HepG2 (cell line): ENCODE results near the gene ZDHHC11. TPM values are rescaled to one million over a fixed set of nuclear protein-coding genes. Genes with fewer than 3 reads are reported as not detected.
A peak's percentile ranks its signal among the peaks of the same experiment; 100 is the strongest.
"Not testable (repeated sequence)": the region's sequence is repeated elsewhere in the genome, so short reads cannot be mapped to it uniquely, and the experiment has no call there.

Experiments used
- ATAC-seq: fragments of 200-7000 bp; cut with Tn5 transposase; 3 replicates; pipeline ENCODE4 v1.9.1; 2020; ENCODE audit warnings: mild to moderate bottlenecking, moderate library complexity
- BruUV-seq: library from RNA; stranded (reverse); fragments of 400-500 nt; replicated peaks from 2 replicates; lab custom pipeline; 2021; lab: Mats Ljungman, UMichigan
- CTCF ChIA-PET: fragments of 300-600 bp; formaldehyde crosslinking; extraction: SDS; loops from one replicate; lab custom pipeline; 2021; ENCODE audit warnings: low total read pairs, inconsistent platforms, low intra/inter-chr PET ratio; lab: Yijun Ruan, JAX
- POLR2A ChIA-PET: fragments of 350-600 bp; sonication (Branson Sonifier 250); formaldehyde crosslinking; loops from one replicate; lab custom pipeline; 2020; ENCODE audit warnings: antibody characterized with exemption, inconsistent platforms; lab: Yijun Ruan, JAX
- DNase-seq: peaks from one replicate; pipeline ENCODE4 v3.0.0-alpha.2; 2015; ENCODE audit warnings: low spot score
- FAIRE-seq: peaks from 3 replicates; lab custom pipeline; 2011; peaks lifted over from hg19 to GRCh38; lab: Jason Lieb, UNC
- H2AFZ ChIP-seq: one replicate; pipeline ENCODE4 v1.6.1; 2011; ENCODE audit warnings: low read length, inconsistent platforms
- H3K27ac ChIP-seq: fragments of 300-600 bp; 3 replicates; pipeline ENCODE4 v1.8.0; 2011; ENCODE audit warnings: mixed run types, mild to moderate bottlenecking, mixed read lengths, low read length, inconsistent platforms; ENCODE audit not compliant: insufficient read depth; ENCODE audit errors: extremely low read length
- H3K27me3 ChIP-seq, 2 experiments: fragments of 200-600 bp in 1 of 2; 2 replicates in 1 of 2; 3 replicates in 1 of 2; pipeline versions ENCODE4 v1.6.0 to v1.8.0; 2011; ENCODE audit warnings: low read length in 2 of 2, mild to moderate bottlenecking in 2 of 2, moderate library complexity in 2 of 2, inconsistent platforms in 1 of 2; ENCODE audit not compliant: insufficient read depth in 2 of 2, control insufficient read depth in 1 of 2
- H3K36me3 ChIP-seq, 2 experiments: fragments of 200-600 bp in 1 of 2; replicated peaks in 1 of 2; 2 replicates in 1 of 2; 3 replicates in 1 of 2; pipeline versions ENCODE4 v1.5.1 to v1.8.0; 2011; ENCODE audit warnings: low read length in 2 of 2, inconsistent platforms in 1 of 2; ENCODE audit not compliant: insufficient read depth in 2 of 2, control insufficient read depth in 1 of 2
- H3K4me1 ChIP-seq: 2 replicates; pipeline ENCODE4 v1.5.1; 2012; ENCODE audit warnings: low read length, inconsistent platforms; ENCODE audit not compliant: insufficient read depth
- H3K4me2 ChIP-seq: 2 replicates; pipeline ENCODE4 v1.6.0; 2011; ENCODE audit warnings: low read depth, low read length, inconsistent platforms
- H3K4me3 ChIP-seq, 3 experiments: fragments of 200-600 bp in 1 of 3; sonication (generic), shearing (Covaris generic) in 1 of 3; replicated peaks in 1 of 3; 2 replicates each; pipeline ENCODE4 v1.5.1; 2011 to 2016; ENCODE audit warnings: low read length in 3 of 3, inconsistent platforms in 2 of 3, low read depth in 2 of 3, mild to moderate bottlenecking in 2 of 3, control low read depth in 1 of 3, mixed read lengths in 1 of 3; ENCODE audit not compliant: insufficient read depth in 1 of 3
- H3K79me2 ChIP-seq: one replicate; pipeline ENCODE4 v1.6.1; 2011; ENCODE audit warnings: low read length, inconsistent platforms; ENCODE audit not compliant: insufficient read depth
- H3K9ac ChIP-seq: 2 replicates; pipeline ENCODE4 v1.6.0; 2011; ENCODE audit warnings: mild to moderate bottlenecking, low read depth, low read length, inconsistent platforms; ENCODE audit not compliant: insufficient read depth
- H3K9me3 ChIP-seq: 2 replicates; pipeline ENCODE4 v1.5.1; 2012; ENCODE audit warnings: mild to moderate bottlenecking, low read length
- H4K20me1 ChIP-seq: 2 replicates; pipeline ENCODE4 v1.6.0; 2011; ENCODE audit warnings: inconsistent platforms, mild to moderate bottlenecking, low read length, moderate library complexity; ENCODE audit not compliant: insufficient read depth
- EZH2 ChIP-seq: conservative IDR thresholded peaks from 2 replicates; pipeline ENCODE4 v1.6.1; 2012; ENCODE audit warnings: mild to moderate bottlenecking, low read depth, low read length, moderate library complexity
- GABPB1 ChIP-seq: IDR thresholded peaks from 2 replicates; pipeline ENCODE4 v1.6.1; 2016; ENCODE audit warnings: mild to moderate bottlenecking, missing genetic modification reagents, moderate library complexity, missing compliant biosample characterization
- HNRNPLL ChIP-seq: fragments of 200-400 bp; formaldehyde crosslinking; IDR thresholded peaks from 2 replicates; pipeline ENCODE4 v1.6.1; 2017; ENCODE audit warnings: mild to moderate bottlenecking, low read depth, low read length; ENCODE audit not compliant: poor library complexity, severe bottlenecking
- HOXA3 ChIP-seq: sonication (generic); formaldehyde crosslinking; IDR thresholded peaks from 2 replicates; pipeline ENCODE4 v1.5.0; 2020; ENCODE audit warnings: missing genetic modification reagents
- PTBP1 ChIP-seq: fragments of 200-400 bp; formaldehyde crosslinking; IDR thresholded peaks from 2 replicates; pipeline ENCODE4 v1.6.1; 2018; ENCODE audit warnings: low read length, low read depth; ENCODE audit not compliant: poor library complexity, severe bottlenecking
- RBM39 ChIP-seq: fragments of 200-400 bp; formaldehyde crosslinking; IDR thresholded peaks from one replicate; pipeline ENCODE4 v1.6.1; 2018; ENCODE audit warnings: antibody characterized with exemption, mild to moderate bottlenecking, low read depth, low read length; ENCODE audit not compliant: poor library complexity, severe bottlenecking
- ZFY ChIP-seq: sonication (generic); formaldehyde crosslinking; IDR thresholded peaks from 2 replicates; pipeline ENCODE4 v1.4.0; 2020; ENCODE audit warnings: missing genetic modification reagents
- ZNF350 ChIP-seq: sonication (generic); formaldehyde crosslinking; IDR thresholded peaks from 2 replicates; pipeline ENCODE4 v1.4.0; 2020; ENCODE audit warnings: mild to moderate bottlenecking, low read depth, missing genetic modification reagents, borderline replicate concordance
- WGBS: methylation state at CpG from one replicate; pipeline ENCODE4 v1.1.6; 2017; ENCODE audit warnings: low lambda C conversion rate; 5-methylcytosine and 5-hydroxymethylcytosine counted together
- in situ Hi-C: cut with HindIII; loops from 2 replicates; pipeline ENCODE4 v1.10.0; 2017; ENCODE audit warnings: low pct_unique_long_range_greater_than_20kb; ENCODE audit not compliant: extremely low pct_ligation_motif_present
- intact Hi-C: fragments of 100-400 bp; cut with micrococcal nuclease; formaldehyde crosslinking; loops from one replicate; pipeline ENCODE4 v1.10.0; 2022; ENCODE audit not compliant: unreplicated experiment
- polyA plus RNA-seq, 8 experiments: library from polyadenylated mRNA; depleted of rRNA in 3 of 8; stranded (reverse) in 7 of 8; unstranded in 1 of 8; fragments of >200 nt; fragmentation: Illumina TruSeq in 4 of 8; extraction: Trizol in 4 of 8; gene quantifications; 2 replicates each; pipeline versions ENCODE4 v1.2.1 to v1.2.3, GENCODE V29; 2011 to 2016; ENCODE audit warnings: low read depth in 4 of 8, missing spikeins in 1 of 8, mixed read lengths in 1 of 8; ENCODE audit not compliant: insufficient read depth in 1 of 8
- total RNA-seq, 5 experiments: library from RNA; depleted of rRNA; stranded (reverse); fragments of >200 nt; fragmentation: Illumina TruSeq; extraction: Trizol; gene quantifications; 2 replicates each; pipeline ENCODE4 v1.2.3, GENCODE V29; 2016; ENCODE audit warnings: low read depth in 1 of 5

ZDHHC11 gene
- total and polyA plus RNA-seq, 2 of the 13 experiments (the other 11 are each of a cell fraction or from before 2014, with no cell fraction given): 2.1 to 4.0 TPM

DNA sequence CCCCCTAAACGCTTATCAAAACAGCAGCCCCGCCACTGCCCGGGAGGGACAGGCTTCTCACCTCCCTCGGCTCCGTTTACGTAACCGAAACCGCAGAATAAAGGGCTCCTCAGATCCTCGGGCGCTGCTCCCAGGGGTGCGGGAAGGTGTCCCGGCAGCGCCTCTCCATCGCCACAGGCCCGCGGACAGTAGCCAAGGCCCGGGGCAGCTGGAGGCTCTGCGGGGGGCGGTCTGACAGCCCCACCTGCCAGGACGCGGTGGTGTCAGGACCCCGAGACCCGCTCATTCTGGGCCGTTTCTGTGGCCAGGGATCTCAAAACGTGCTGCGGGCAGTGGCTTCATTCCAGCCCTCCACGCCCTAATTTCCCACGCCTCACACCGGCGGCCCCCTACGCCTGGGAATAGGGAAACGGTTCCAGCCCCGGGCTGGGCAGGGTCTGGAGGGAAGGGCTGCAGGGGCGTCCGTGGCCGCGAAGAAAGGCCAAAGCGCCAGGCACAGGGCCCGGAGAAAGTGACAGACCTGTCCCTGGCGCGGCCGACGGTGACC lies 66.8 kb downstream of the ZDHHC11 start:
- DNase-seq, H2AFZ ChIP-seq, H3K27ac ChIP-seq, H3K9ac ChIP-seq, H3K36me3 ChIP-seq, H3K4me1 ChIP-seq, BruUV-seq, H4K20me1 ChIP-seq, CTCF ChIA-PET, in situ Hi-C loops, H3K79me2 ChIP-seq, H3K9me3 ChIP-seq, POLR2A ChIA-PET, FAIRE-seq, intact Hi-C loops: not testable (repeated sequence)
- 2% methylated on average over 33 of the region's 43 CpGs for WGBS
- peak; percentile 6 for ATAC-seq
- Histone ChIP-seq H3K4me3 (peak overlapping the region; percentile 54 to 77 (median 66); a peak in 5 of 6 replicates), H3K4me2 (peak overlapping the region; percentile 83), H3K27me3 (peaks cover 8 to 16% of the 10 kb centered on the region in 2 experiments; a peak in 4 of 5 replicates)
- TF ChIP-seq ZNF350 (CRISPR knock-in tag) (peak; percentile 17; the same call in 1 of the 2 replicates), HNRNPLL (peak; percentile 84), EZH2 (0 out of 2 replicates have a peak, but pooled peaks have one; percentile 37), PTBP1 (peak; percentile 44), RBM39 (peak; percentile 14), ZFY (CRISPR knock-in tag) (0 out of 2 replicates have a peak, but pooled peaks have one; percentile 9), GABPB1 (CRISPR knock-in tag) (peak; percentile 38; the same call in 1 of the 2 replicates), HOXA3 (CRISPR knock-in tag) (0 out of 2 replicates have a peak, but pooled peaks have one; percentile 2)
